Urothelium cell line (cell line): ENCODE results near the gene CFAP69.
A peak's percentile ranks its signal among the peaks of the same experiment; 100 is the strongest.
"Not testable (repeated sequence)": the region's sequence is repeated elsewhere in the genome, so short reads cannot be mapped to it uniquely, and the experiment has no call there.

Experiments
- DNase-seq: peaks from one replicate; pipeline ENCODE4 v3.0.0; 2011; ENCODE audit warnings: low spot score, mixed read lengths
- FAIRE-seq: peaks from 2 replicates; lab custom pipeline; 2011; peaks lifted over from hg19 to GRCh38; lab: Jason Lieb, UNC

Gene CFAP69

DNA sequence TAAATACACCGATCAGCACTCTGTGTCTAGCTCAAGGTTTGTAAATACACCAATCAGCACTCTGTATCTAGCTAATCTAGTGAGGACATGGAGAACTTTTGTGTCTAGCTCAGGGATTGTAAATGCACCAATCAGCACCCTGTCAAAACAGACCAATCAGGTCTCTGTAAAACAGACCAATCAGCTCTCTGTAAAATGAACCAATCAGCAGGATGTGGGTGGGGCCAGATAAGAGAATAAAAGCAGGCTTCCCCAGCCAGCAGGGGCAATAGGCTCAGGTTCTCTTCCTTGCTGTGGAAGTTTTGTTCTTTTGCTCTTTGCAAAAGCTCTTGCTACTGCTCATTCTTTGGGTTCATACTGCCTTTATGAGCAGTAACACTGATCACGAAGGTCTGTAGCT, 90.0 kb downstream of the CFAP69 start:
- FAIRE-seq, DNase-seq: not testable (repeated sequence)

- DNase-seq, result no peak
- no peak for FAIRE-seq
Measured at GRCh38 chr7:90337106-90337505, 92.1 kb downstream of the CFAP69 start.

DNA sequence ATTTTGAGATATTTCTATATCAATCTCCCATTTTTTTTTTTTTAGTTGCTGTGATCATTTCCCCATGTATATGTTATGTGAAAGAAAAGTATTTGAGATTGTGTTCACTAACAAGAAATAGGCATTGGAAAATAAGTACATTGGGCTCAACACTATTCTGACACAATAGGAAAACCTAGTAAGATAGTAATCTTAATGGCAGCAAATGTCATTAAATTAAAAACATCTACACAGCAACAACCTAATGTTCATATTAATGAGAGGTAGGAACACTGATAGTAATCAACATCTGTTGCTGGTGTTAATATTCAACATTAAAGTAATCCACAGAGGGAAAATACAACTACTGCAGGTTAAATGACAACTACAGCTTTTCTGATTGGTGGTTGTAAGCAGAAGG, 100.0 kb downstream of the CFAP69 start:
- DNase-seq, result no peak
- FAIRE-seq, result no peak

- FAIRE-seq, result no peak
Measured at GRCh38 chr7:90345595-90346335, 100.8 kb downstream of the CFAP69 start.

GRCh38 chr7:90346336-90347125, 101.6 kb downstream of the CFAP69 start, which contains the start of gene GTPBP10:
Gene GTPBP10 (plus strand): TSS chr7:90346716. CDS start chr7:90346742, 26 bp downstream.
- FAIRE-seq (peak; percentile 100), DNase-seq (peak; percentile 99)

More at GRCh38 chr7:90345595-90346335, 100.8 kb downstream of the CFAP69 start:
- peak; percentile 30 for DNase-seq

DNA sequence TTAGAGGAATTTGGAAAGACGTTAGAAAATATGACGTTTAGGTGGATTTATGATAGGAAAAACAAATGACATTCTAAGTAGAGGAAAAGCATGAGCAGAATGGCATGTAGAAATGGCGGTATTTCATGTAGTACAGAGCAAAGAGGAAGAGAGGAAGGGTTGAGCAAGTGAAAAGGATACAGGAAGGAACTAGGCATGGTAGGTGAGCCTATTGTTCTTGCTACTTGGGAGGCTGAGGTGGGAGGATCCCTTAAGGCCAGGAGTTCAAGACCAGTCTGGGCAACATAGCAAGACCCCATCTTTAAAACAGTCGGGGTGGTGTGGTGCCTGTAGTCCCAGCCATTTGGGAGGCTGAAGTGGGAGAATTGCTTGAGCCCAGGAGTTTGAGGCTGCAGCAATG, 102.8 kb downstream of the CFAP69 start:
- FAIRE-seq (no peak), DNase-seq (no peak)

- FAIRE-seq (no peak), DNase-seq (no peak)
Measured at GRCh38 chr7:90349305-90349704, 104.3 kb downstream of the CFAP69 start.

GRCh38 chr7:90350032-90350431, 105.1 kb downstream of the CFAP69 start:
- not testable (repeated sequence) for FAIRE-seq, DNase-seq

DNA sequence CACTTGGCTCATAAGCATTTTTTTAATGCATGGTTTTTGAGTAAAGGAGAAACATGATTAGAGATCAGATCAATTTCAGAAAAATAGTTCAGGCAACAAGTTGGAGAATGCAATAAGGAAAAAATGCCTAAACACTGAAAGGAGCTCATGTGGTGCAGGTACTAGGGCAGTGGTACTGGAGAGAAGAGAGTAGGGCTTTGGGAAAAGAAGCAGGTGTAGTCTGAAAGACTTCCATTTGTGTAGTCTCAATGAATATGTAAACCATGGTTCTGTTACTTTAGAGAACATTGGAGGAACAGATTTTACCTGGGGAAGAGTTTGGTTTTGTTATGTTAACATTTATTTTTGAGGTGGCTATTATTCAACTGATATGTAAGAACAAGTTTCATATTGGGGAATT, 107.0 kb downstream of the CFAP69 start:
- DNase-seq (no peak), FAIRE-seq (no peak)
